GM13977 (cell line): Measurements from ENCODE around the gene CDH4.

Experiments used
- DNase-seq: peaks from one replicate; pipeline ENCODE4 v3.0.0; 2012; ENCODE audit warnings: low spot score
- CTCF ChIP-seq: IDR thresholded peaks from 2 replicates; pipeline ENCODE4 v1.5.1; 2012; ENCODE audit warnings: mild to moderate bottlenecking, control low read depth; ENCODE audit not compliant: insufficient read depth; ENCODE audit errors: extremely low read depth, missing control alignments
- in situ Hi-C: fragments of 300-500 bp; cut with MboI; formaldehyde crosslinking; loops from one replicate; pipeline ENCODE4 v1.12.0; 2022; ENCODE audit warnings: low sequenced_read_pairs, low pct_unique_long_range_greater_than_20kb, mixed read lengths, inconsistent platforms; ENCODE audit not compliant: unreplicated experiment

CDH4 gene

GRCh38 chr20:61643656-61644377, 391.8 kb downstream of the CDH4 start:
- DNase-seq: no peak
- no peak for TF ChIP-seq CTCF
- in situ Hi-C loops: no loop called here

GRCh38 chr20:61644378-61645076, 392.5 kb downstream of the CDH4 start:
- in situ Hi-C loops: no loop called here
- no peak for TF ChIP-seq CTCF
- no peak for DNase-seq

- TF ChIP-seq CTCF: no peak
- no peak for DNase-seq
- in situ Hi-C loops: no loop called here
Measured at GRCh38 chr20:61645732-61646131, 393.7 kb downstream of the CDH4 start.

DNA sequence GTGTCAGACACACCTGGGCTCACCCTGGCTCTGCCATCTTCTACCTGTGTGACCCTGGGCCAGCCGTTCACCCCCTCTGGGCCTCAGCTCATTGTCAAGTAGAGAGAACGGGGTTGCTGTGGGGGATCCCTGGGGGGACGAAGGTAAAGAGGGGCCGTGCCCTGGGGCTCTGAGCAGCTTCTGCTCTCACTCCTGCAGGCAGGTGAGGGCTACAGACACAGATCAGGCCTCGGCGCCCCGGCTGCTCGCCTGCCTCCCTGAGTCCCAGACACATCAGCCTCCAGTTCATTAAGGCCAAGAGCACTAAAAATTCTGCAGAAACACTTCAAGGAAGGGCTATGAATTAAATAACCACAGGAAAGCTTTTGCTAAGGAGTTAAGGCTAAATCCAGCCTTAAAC, 394.4 kb downstream of the CDH4 start:
- TF ChIP-seq CTCF: no peak
- no peak for DNase-seq
- in situ Hi-C loops: no loop called here

GRCh38 chr20:61646986-61647385, 394.9 kb downstream of the CDH4 start:
- in situ Hi-C loops: no loop called here
- no peak for DNase-seq
- TF ChIP-seq CTCF: no peak

GRCh38 chr20:61647702-61648101, 395.6 kb downstream of the CDH4 start:
- no peak for TF ChIP-seq CTCF
- in situ Hi-C loops: no loop called here
- DNase-seq: no peak
